ENCODE results near the gene INF2.

GRCh38 chr14:104659764-104660523 lies 29.5 kb upstream of the INF2 start:
- TF ChIP-seq ZC3H10 (CRISPR knock-in tag; IDR thresholded peaks at IDR 0.05): no peak
- no peak for TF ChIP-seq PATZ1 (CRISPR knock-in tag; IDR thresholded peaks at IDR 0.05; ENCODE audit: borderline replicate concordance)
- no peak for TF ChIP-seq CREB5 (CRISPR knock-in tag; IDR thresholded peaks at IDR 0.05; ENCODE audit: low read depth)
- no peak for TF ChIP-seq SNAI2 (CRISPR knock-in tag; IDR thresholded peaks at IDR 0.05)
- TF ChIP-seq ZFP3 (CRISPR knock-in tag; IDR thresholded peaks at IDR 0.05): no peak
- no peak for TF ChIP-seq GLIS3 (CRISPR knock-in tag; IDR thresholded peaks at IDR 0.05)
- no peak for TF ChIP-seq OSR1 (CRISPR knock-in tag; IDR thresholded peaks at IDR 0.05)
- no peak for TF ChIP-seq ARNTL (CRISPR knock-in tag; IDR thresholded peaks at IDR 0.05; ENCODE audit: borderline replicate concordance, low read depth)
- TF ChIP-seq POU6F1 (CRISPR knock-in tag; IDR thresholded peaks at IDR 0.05; ENCODE audit: borderline replicate concordance, low read depth): no peak
- no peak for TF ChIP-seq RARB (CRISPR knock-in tag; IDR thresholded peaks at IDR 0.05)
- TF ChIP-seq BACH2 (CRISPR knock-in tag; IDR thresholded peaks at IDR 0.05; ENCODE audit: borderline replicate concordance): no peak
- TF ChIP-seq ZNF565 (CRISPR knock-in tag; conservative IDR thresholded peaks at IDR 0.05; ENCODE audit: low read depth): no peak

Data from SK-N-SH treated with all-trans-retinoic acid at 6 μM for 48 hours (cell line).